Vagina (tissue), 2 donors: Measurements from ENCODE around the gene JAK1. TPM values are rescaled to one million over a fixed set of nuclear protein-coding genes. Genes with fewer than 3 reads are reported as not detected.

ENCODE experiments used
- DNase-seq, 2 donors: peaks; one replicate each; pipeline ENCODE4 v3.0.0-alpha.2; 2017; ENCODE audit errors: extremely low spot score in 2 of 2
- H3K27ac ChIP-seq: fragments of 200-600 bp; sonication (generic); one replicate; pipeline ENCODE4 v1.5.1; 2019
- H3K27me3 ChIP-seq: fragments of 200-600 bp; sonication (generic); one replicate; pipeline ENCODE4 v1.5.1; 2019
- H3K36me3 ChIP-seq, 2 donors: fragments of 200-600 bp; sonication (generic); one replicate each; pipeline ENCODE4 v1.5.1; 2017 to 2019
- H3K4me1 ChIP-seq: fragments of 200-600 bp; sonication (generic); one replicate; pipeline ENCODE4 v1.5.1; 2019
- H3K4me3 ChIP-seq, 2 donors: fragments of 200-600 bp; sonication (generic); 1 replicate in 1 of 2; 2 replicates in 1 of 2; pipeline ENCODE4 v1.5.1; 2016 to 2019
- H3K9me3 ChIP-seq: fragments of 200-600 bp; sonication (generic); one replicate; pipeline ENCODE4 v1.5.1; 2019
- POLR2A ChIP-seq, 2 donors: fragments of 450-650 bp; IDR thresholded peaks; one replicate each; pipeline ENCODE4 v1.6.1; 2017; ENCODE audit warnings: antibody characterized with exemption in 2 of 2, mild to moderate bottlenecking in 2 of 2, moderate library complexity in 2 of 2
- POLR2AphosphoS5 ChIP-seq, 2 donors: sonication (generic); formaldehyde crosslinking; IDR thresholded peaks; one replicate each; pipeline ENCODE4 v1.9.0; 2017; ENCODE audit warnings: antibody characterized with exemption in 2 of 2, mild to moderate bottlenecking in 2 of 2, low read depth in 1 of 2; ENCODE audit not compliant: insufficient read depth in 1 of 2
- intact Hi-C: fragments of 100-400 bp; cut with DNase I; formaldehyde crosslinking; loops from one replicate; pipeline ENCODE4 v1.15.1; 2023
- total RNA-seq: library from RNA; depleted of rRNA; stranded (reverse); fragments of >200 nt; gene quantifications from one replicate; pipeline ENCODE4 v1.2.3, GENCODE V29; 2016
- TF ChIP-seq, protein P1 (sequence below), 3 experiments: fragments of 450-650 bp in 2 of 3; fragments of 200-600 bp in 1 of 3; sonication (generic) in 1 of 3; IDR thresholded peaks; one replicate each; pipeline ENCODE4 v1.5.1; 2017 to 2019; ENCODE audit warnings: antibody characterized with exemption in 3 of 3, mild to moderate bottlenecking in 2 of 3, moderate library complexity in 2 of 3

Gene JAK1
- total RNA-seq, 1 donor from 2014 or later, result 93.3 TPM

DNA sequence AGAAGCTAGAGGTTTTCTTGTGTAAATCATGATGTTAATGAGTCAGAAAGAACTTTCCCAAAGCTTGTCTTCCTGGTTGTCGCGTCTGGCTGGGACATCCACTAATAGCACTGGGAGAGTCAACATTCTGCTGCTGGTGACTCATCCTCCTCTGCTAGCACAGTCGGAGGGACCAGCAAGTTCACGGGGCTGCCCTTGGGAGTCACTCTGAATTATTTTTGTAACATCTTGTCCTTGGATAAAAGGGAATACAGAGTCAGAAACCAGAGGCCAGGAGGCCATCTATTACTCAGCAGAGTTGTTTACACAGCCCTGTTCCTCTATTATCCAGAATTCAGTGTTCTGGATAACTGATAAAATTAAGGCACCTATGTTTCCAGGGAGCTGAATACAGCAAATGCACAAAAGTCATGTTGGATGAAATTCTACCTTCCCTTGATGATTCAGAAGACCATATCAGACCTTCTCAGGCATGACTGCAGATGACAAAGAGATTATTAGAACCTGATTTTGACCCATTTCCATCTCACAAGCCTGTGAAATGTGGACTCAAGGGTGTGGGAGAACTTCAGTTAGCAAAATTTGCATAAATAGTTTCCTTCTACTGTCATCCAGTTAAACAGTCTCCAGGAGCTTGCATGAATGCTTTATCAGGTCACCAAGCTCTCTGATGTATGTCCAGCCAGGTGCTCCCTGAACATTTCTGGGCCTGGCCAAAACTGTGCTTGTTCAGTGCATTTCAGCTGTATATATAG, 68.1 kb downstream of the JAK1 start:
- Histone ChIP-seq H3K27ac (peak overlapping the region; percentile 90), H3K36me3 (no peaks in the 10 kb centered on the region), H3K9me3 (no peaks in the 10 kb centered on the region), H3K4me3 (no peak overlapping the region), H3K27me3 (no peaks in the 10 kb centered on the region), H3K4me1 (peaks cover 70% of the 10 kb centered on the region)
- DNase-seq, result peak in 1 of 2 donors; percentile 98
- TF ChIP-seq POLR2A (IDR thresholded peaks at IDR 0.05), result no peak
- TF ChIP-seq, protein P1, sequence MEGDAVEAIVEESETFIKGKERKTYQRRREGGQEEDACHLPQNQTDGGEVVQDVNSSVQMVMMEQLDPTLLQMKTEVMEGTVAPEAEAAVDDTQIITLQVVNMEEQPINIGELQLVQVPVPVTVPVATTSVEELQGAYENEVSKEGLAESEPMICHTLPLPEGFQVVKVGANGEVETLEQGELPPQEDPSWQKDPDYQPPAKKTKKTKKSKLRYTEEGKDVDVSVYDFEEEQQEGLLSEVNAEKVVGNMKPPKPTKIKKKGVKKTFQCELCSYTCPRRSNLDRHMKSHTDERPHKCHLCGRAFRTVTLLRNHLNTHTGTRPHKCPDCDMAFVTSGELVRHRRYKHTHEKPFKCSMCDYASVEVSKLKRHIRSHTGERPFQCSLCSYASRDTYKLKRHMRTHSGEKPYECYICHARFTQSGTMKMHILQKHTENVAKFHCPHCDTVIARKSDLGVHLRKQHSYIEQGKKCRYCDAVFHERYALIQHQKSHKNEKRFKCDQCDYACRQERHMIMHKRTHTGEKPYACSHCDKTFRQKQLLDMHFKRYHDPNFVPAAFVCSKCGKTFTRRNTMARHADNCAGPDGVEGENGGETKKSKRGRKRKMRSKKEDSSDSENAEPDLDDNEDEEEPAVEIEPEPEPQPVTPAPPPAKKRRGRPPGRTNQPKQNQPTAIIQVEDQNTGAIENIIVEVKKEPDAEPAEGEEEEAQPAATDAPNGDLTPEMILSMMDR (IDR thresholded peaks at IDR 0.05), result no peak
- peak; percentile 54 to 99 for TF ChIP-seq POLR2AphosphoS5 (IDR thresholded peaks at IDR 0.05; ENCODE audit: insufficient read depth in 1 of 2, low read depth in 1 of 2)
- intact Hi-C loops, result no loop called here

DNA sequence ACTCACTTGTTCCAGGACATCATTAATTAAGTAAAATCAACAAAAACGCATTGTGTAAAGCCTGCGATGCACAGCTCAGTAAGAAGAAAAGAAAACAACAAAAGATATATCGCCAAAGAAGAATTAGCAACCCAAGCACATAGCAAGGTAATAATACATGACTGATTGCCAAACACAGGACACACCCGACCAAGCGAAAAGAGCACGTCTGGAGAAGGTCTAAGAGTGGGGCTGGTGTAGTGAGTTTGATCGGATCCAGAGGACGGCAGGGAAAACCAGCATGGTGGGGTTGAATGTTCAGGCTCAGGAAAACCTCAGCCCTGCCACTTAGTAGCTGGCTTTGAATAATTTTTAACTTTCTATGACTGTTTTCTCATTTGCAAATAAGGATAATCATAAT, 69.8 kb downstream of the JAK1 start:
- no peak for DNase-seq
- no peaks in the 10 kb centered on the region for H3K9me3 ChIP-seq
- no peaks in the 10 kb centered on the region for H3K36me3 ChIP-seq
- H3K4me1 ChIP-seq, result peaks cover 85% of the 10 kb centered on the region
- TF ChIP-seq POLR2AphosphoS5 (IDR thresholded peaks at IDR 0.05; ENCODE audit: insufficient read depth in 1 of 2, low read depth in 1 of 2), result no peak
- TF ChIP-seq, protein P1 (IDR thresholded peaks at IDR 0.05), result no peak
- no peak for TF ChIP-seq POLR2A (IDR thresholded peaks at IDR 0.05)
- H3K4me3 ChIP-seq, result no peak overlapping the region
- intact Hi-C loops, result no loop called here
- H3K27ac ChIP-seq, result peak overlapping the region; percentile 85
- no peaks in the 10 kb centered on the region for H3K27me3 ChIP-seq

DNA sequence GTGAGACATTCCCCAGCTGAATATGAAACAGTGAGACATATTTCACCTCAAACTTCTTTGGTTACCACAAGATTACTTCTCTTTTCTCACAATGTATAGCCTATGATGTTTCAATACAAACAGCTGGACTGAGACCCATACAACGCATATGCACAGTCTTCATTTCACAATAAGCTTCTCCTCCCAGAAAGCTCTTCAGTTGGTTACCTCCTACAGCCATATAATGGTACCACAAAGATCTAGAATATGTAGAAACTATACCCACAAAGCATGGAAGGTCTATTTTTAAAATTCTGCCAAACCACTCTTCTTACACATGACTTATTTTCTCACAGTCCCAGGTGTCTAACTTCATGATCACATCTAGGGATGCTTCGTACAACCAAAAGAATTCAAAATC, 70.8 kb downstream of the JAK1 start:
- intact Hi-C loops, result no loop called here
- TF ChIP-seq POLR2A (IDR thresholded peaks at IDR 0.05), result no peak
- TF ChIP-seq, protein P1 (IDR thresholded peaks at IDR 0.05), result no peak
- TF ChIP-seq POLR2AphosphoS5 (IDR thresholded peaks at IDR 0.05; ENCODE audit: insufficient read depth in 1 of 2, low read depth in 1 of 2), result no peak

DNA sequence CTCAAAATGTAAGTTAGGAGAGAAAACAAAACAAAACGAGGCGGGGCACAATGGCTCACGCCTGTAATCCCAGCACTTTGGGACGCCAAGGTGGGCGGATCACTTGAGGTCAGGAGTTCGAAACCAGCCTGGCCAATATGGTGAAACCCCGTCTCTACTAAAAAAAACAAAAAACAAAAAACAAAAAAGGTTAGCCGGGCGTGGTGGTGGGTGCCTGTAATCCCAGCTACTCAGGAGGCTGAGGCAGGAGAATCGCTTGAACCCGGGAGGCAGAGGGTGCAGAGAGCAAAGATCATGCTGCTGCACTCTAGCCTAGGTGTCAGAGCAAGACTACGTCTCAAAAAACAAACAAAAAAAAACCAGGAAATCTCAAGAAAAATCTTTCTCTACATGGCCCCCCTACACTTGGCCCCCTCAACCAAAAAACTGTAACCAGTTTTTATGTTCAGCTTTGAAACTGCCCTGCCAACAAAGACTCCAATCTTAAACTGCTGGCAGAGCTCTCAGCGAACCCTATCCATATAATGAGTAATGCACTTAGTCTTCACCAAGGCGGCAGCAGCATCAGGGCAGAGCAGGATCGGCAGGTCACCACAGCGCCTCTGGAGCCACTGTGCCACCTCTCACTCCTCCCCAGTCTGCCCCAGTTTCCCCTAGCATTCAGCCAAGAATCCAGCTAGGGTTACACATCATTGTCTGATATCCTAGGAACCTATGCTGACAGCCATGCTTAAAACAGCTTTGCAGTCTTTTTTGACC, 71.7 kb downstream of the JAK1 start:
- DNase-seq, result no peak
- peak overlapping the region; percentile 71 for H3K27ac ChIP-seq
- intact Hi-C loops, result no loop called here

More for the DNA sequence above, 70.8 kb downstream of the JAK1 start:
- no peak for DNase-seq
- H3K9me3 ChIP-seq, result no peaks in the 10 kb centered on the region
- no peaks in the 10 kb centered on the region for H3K36me3 ChIP-seq
- no peak overlapping the region for H3K27ac ChIP-seq
- peaks cover 85% of the 10 kb centered on the region for H3K4me1 ChIP-seq
- no peaks in the 10 kb centered on the region for H3K27me3 ChIP-seq
- H3K4me3 ChIP-seq, result no peak overlapping the region

More for the DNA sequence above, 71.7 kb downstream of the JAK1 start:
- peaks cover 92% of the 10 kb centered on the region for H3K4me1 ChIP-seq
- no peak overlapping the region for H3K4me3 ChIP-seq
- no peaks in the 10 kb centered on the region for H3K27me3 ChIP-seq
- no peaks in the 10 kb centered on the region for H3K36me3 ChIP-seq
- TF ChIP-seq, protein P1 (IDR thresholded peaks at IDR 0.05), result no peak
- TF ChIP-seq POLR2AphosphoS5 (IDR thresholded peaks at IDR 0.05; ENCODE audit: insufficient read depth in 1 of 2, low read depth in 1 of 2), result no peak
- TF ChIP-seq POLR2A (IDR thresholded peaks at IDR 0.05), result no peak
- H3K9me3 ChIP-seq, result no peaks in the 10 kb centered on the region
